IMR-90 (cell line): ENCODE data around the gene SLIT1. TPM values are rescaled to one million over a fixed set of nuclear protein-coding genes. Genes with fewer than 3 reads are reported as not detected.

ENCODE experiments used
- ATAC-seq: fragments of 200-7000 bp; cut with Tn5 transposase; 2 replicates; pipeline ENCODE4 v1.9.1; 2020; ENCODE audit warnings: low read depth, mild to moderate bottlenecking, moderate library complexity
- BruUV-seq: library from RNA; stranded (reverse); fragments of 400-500 nt; replicated peaks from 2 replicates; lab custom pipeline; 2021; lab: Mats Ljungman, UMichigan
- CTCF ChIA-PET: fragments of 300-600 bp; formaldehyde crosslinking; extraction: SDS; loops from one replicate; lab custom pipeline; 2021; ENCODE audit warnings: antibody characterized with exemption; lab: Yijun Ruan, JAX
- POLR2A ChIA-PET: fragments of 300-600 bp; sonication (Branson Sonifier 250); formaldehyde crosslinking; loops from one replicate; lab custom pipeline; 2022; ENCODE audit warnings: antibody characterized with exemption; ENCODE audit not compliant: unreplicated experiment; lab: Charles Lee
- DNase-seq: peaks from one replicate; pipeline ENCODE4 v3.0.0; 2013
- H2AFZ ChIP-seq: replicated peaks from 2 replicates; pipeline ENCODE3; 2013; ENCODE audit warnings: low read length, mild to moderate bottlenecking; ENCODE audit not compliant: poor library complexity
- H2AK5ac ChIP-seq: 2 replicates; pipeline ENCODE4 v1.6.1; 2013; ENCODE audit warnings: low read depth, low read length, inconsistent platforms
- H2AK9ac ChIP-seq: replicated peaks from 2 replicates; pipeline ENCODE3; 2013; ENCODE audit warnings: mild to moderate bottlenecking, low read depth, low read length, moderate library complexity; ENCODE audit not compliant: poor library complexity
- H2BK120ac ChIP-seq: 2 replicates; pipeline ENCODE4 v1.6.1; 2013; ENCODE audit warnings: low read depth, low read length, inconsistent platforms
- H2BK15ac ChIP-seq: 3 replicates; pipeline ENCODE4 v1.6.1; 2013; ENCODE audit warnings: low read depth, low read length, inconsistent platforms
- H2BK20ac ChIP-seq: 2 replicates; pipeline ENCODE4 v1.6.1; 2013; ENCODE audit warnings: low read depth, mild to moderate bottlenecking, inconsistent platforms, low read length, moderate library complexity
- H2BK5ac ChIP-seq: 2 replicates; pipeline ENCODE4 v1.6.1; 2013; ENCODE audit warnings: mild to moderate bottlenecking, low read depth, low read length, inconsistent platforms; ENCODE audit not compliant: poor library complexity, severe bottlenecking
- H3K14ac ChIP-seq: replicated peaks from 2 replicates; pipeline ENCODE4 v1.6.1; 2013; ENCODE audit warnings: low read depth, low read length, inconsistent platforms
- H3K18ac ChIP-seq: 2 replicates; pipeline ENCODE4 v1.6.1; 2013; ENCODE audit warnings: low read depth, low read length, control low read depth
- H3K23ac ChIP-seq: 2 replicates; pipeline ENCODE4 v1.6.1; 2013; ENCODE audit warnings: low read depth, low read length, inconsistent platforms
- H3K27ac ChIP-seq: 2 replicates; pipeline ENCODE4 v1.5.1; 2013; ENCODE audit warnings: mild to moderate bottlenecking, control low read depth, low read length; ENCODE audit not compliant: insufficient read depth
- H3K27me3 ChIP-seq: 2 replicates; pipeline ENCODE4 v1.6.1; 2013; ENCODE audit warnings: low read length; ENCODE audit not compliant: control insufficient read depth, insufficient read depth
- H3K36me3 ChIP-seq: 2 replicates; pipeline ENCODE4 v1.6.1; 2013; ENCODE audit warnings: low read length, mixed read lengths; ENCODE audit not compliant: control insufficient read depth, insufficient read depth
- H3K4ac ChIP-seq: 2 replicates; pipeline ENCODE4 v1.6.1; 2013; ENCODE audit warnings: low read depth, low read length, inconsistent platforms
- H3K4me1 ChIP-seq: 2 replicates; pipeline ENCODE4 v1.6.1; 2013; ENCODE audit warnings: low read length, mixed read lengths; ENCODE audit not compliant: control insufficient read depth, insufficient read depth
- H3K4me2 ChIP-seq: 2 replicates; pipeline ENCODE4 v1.6.1; 2013; ENCODE audit warnings: low read depth, mild to moderate bottlenecking, control low read depth, low read length, moderate library complexity
- H3K4me3 ChIP-seq: 2 replicates; pipeline ENCODE4 v1.5.1; 2013; ENCODE audit warnings: low read depth, mild to moderate bottlenecking, control low read depth, low read length, moderate library complexity; ENCODE audit not compliant: insufficient read depth
- H3K56ac ChIP-seq: 2 replicates; pipeline ENCODE4 v1.6.1; 2013; ENCODE audit warnings: low read length, inconsistent platforms; ENCODE audit not compliant: insufficient read depth; ENCODE audit errors: extremely low read depth
- H3K79me1 ChIP-seq, 2 experiments: 2 replicates each; pipeline ENCODE4 v1.6.1; 2013; ENCODE audit warnings: low read length in 2 of 2, inconsistent platforms in 1 of 2, low read depth in 1 of 2
- H3K9ac ChIP-seq: 2 replicates; pipeline ENCODE4 v1.6.1; 2013; ENCODE audit warnings: low read depth, low read length, control low read depth
- H3K9me1 ChIP-seq: 2 replicates; pipeline ENCODE4 v1.6.1; 2013; ENCODE audit warnings: low read length, inconsistent platforms; ENCODE audit not compliant: insufficient read depth
- H3K9me3 ChIP-seq: 2 replicates; pipeline ENCODE4 v1.6.1; 2013; ENCODE audit warnings: low read length; ENCODE audit not compliant: control insufficient read depth, insufficient read depth
- H4K20me1 ChIP-seq: 2 replicates; pipeline ENCODE4 v1.6.1; 2013; ENCODE audit warnings: low read length, inconsistent platforms; ENCODE audit not compliant: insufficient read depth
- H4K5ac ChIP-seq: 2 replicates; pipeline ENCODE4 v1.6.1; 2013; ENCODE audit warnings: mild to moderate bottlenecking, low read depth, low read length, control low read depth
- H4K8ac ChIP-seq, 2 experiments: 2 replicates each; pipeline ENCODE4 v1.6.1; 2013; ENCODE audit warnings: low read depth in 2 of 2, low read length in 2 of 2, control low read depth in 1 of 2, inconsistent platforms in 1 of 2
- H4K91ac ChIP-seq: 2 replicates; pipeline ENCODE4 v1.6.1; 2013; ENCODE audit warnings: low read depth, low read length, inconsistent platforms; ENCODE audit not compliant: insufficient read depth
- BHLHE40 ChIP-seq: fragments of 150-350 bp; IDR thresholded peaks from 2 replicates; pipeline ENCODE4 v1.6.1; 2016; ENCODE audit warnings: mild to moderate bottlenecking, low read depth, low read length
- NFE2L2 ChIP-seq: fragments of 150-350 bp; IDR thresholded peaks from 2 replicates; pipeline ENCODE4 v1.6.1; 2016; ENCODE audit warnings: low read depth, mild to moderate bottlenecking, low read length
- POLR2A ChIP-seq: IDR thresholded peaks from 2 replicates; pipeline ENCODE4 v1.6.1; 2012; ENCODE audit warnings: mild to moderate bottlenecking, low read depth, low read length
- RAD21 ChIP-seq: IDR thresholded peaks from 2 replicates; pipeline ENCODE4 v1.6.1; 2012; ENCODE audit warnings: low read length, improper control_type of control experiment
- SMC3 ChIP-seq: fragments of 150-350 bp; IDR thresholded peaks from 2 replicates; pipeline ENCODE4 v1.6.1; 2016; ENCODE audit warnings: low read depth, mild to moderate bottlenecking, antibody characterized with exemption, low read length, moderate library complexity
- WGBS, 2 experiments: methylation state at CpG; one replicate each; pipeline versions ENCODE4 v1.1.5 to v1.1.7; 2013; ENCODE audit warnings: missing lambda C conversion rate in 2 of 2; ENCODE audit not compliant: insufficient read length in 1 of 2; ENCODE audit errors: extremely low coverage in 2 of 2; 5-methylcytosine and 5-hydroxymethylcytosine counted together
- dilution Hi-C: fragments of 300-500 bp; cut with HindIII; formaldehyde crosslinking; loops from one replicate; pipeline ENCODE4 v1.14.3; 2018; ENCODE audit warnings: low sequenced_read_pairs; ENCODE audit not compliant: unreplicated experiment
- in situ Hi-C: fragments of 300-500 bp; cut with MboI; formaldehyde crosslinking; loops from 3 replicates; pipeline ENCODE4 v1.14.3; 2019; ENCODE audit warnings: low sequenced_read_pairs, inconsistent platforms, mixed read lengths
- intact Hi-C: fragments of 100-400 bp; cut with micrococcal nuclease; formaldehyde crosslinking; loops from 2 replicates; pipeline ENCODE4 v1.10.0; 2022
- polyA plus RNA-seq, 3 experiments: library from polyadenylated mRNA; depleted of rRNA; stranded (reverse); fragments of >200 nt; gene quantifications; 2 replicates each; pipeline ENCODE4 v1.2.3, GENCODE V29; 2012; ENCODE audit warnings: low replicate concordance in 1 of 3
- total RNA-seq: library from RNA; depleted of rRNA; stranded (reverse); fragments of >200 nt; gene quantifications from 2 replicates; pipeline ENCODE4 v1.2.3, GENCODE V29; 2012

Gene SLIT1
- total and polyA plus RNA-seq, 2 of the 4 experiments (the other 2 are of a cell fraction) = under 0.01 TPM

- Histone ChIP-seq H3K36me3 (no peaks in the 10 kb centered on the region), H3K4me1 (no peaks in the 10 kb centered on the region), H2BK5ac (no peak overlapping the region), H3K27ac (no peak overlapping the region), H3K23ac (no peak overlapping the region), H4K91ac (no peak overlapping the region), H3K4me3 (no peak overlapping the region), H4K8ac (no peak overlapping the region), H3K9me3 (no peaks in the 10 kb centered on the region), H2BK15ac (no peak overlapping the region), H3K56ac (no peak overlapping the region), H4K5ac (no peak overlapping the region), H3K79me1 (no peaks in the 10 kb centered on the region), H3K18ac (no peak overlapping the region), H2AK9ac (no peak overlapping the region), H3K9ac (no peak overlapping the region), H2BK120ac (no peak overlapping the region), H3K27me3 (peaks cover 53% of the 10 kb centered on the region), H3K9me1 (no peaks in the 10 kb centered on the region), H2AFZ (no peak overlapping the region), H3K14ac (no peak overlapping the region), H3K4me2 (no peak overlapping the region), H2BK20ac (no peak overlapping the region), H3K4ac (no peak overlapping the region), H2AK5ac (no peak overlapping the region), H4K20me1 (no peaks in the 10 kb centered on the region)
- ChIA-PET POLR2A (no interaction called here), CTCF (interaction anchor here (0.6 to 0.7 kb wide), 3 partner anchors 16 to 1113 kb away, joined by 3 to 6 read pairs (median 6); no protein-coding TSS in a partner anchor)
- intact Hi-C loops (no loop called here), in situ Hi-C loops (no loop called here), dilution Hi-C loops (no loop called here)
- no TSS peak for BruUV-seq
- ATAC-seq (no peak), DNase-seq (no peak)
- no CpG with 5 or more reads among the region's 6 CpGs for WGBS, 2 experiments
- no peak for TF ChIP-seq SMC3
- TF ChIP-seq RAD21 = no peak
- no peak for TF ChIP-seq BHLHE40
- no peak for TF ChIP-seq NFE2L2
- no peak for TF ChIP-seq POLR2A
Measured at GRCh38 chr10:97109547-97109946, 76.2 kb downstream of the SLIT1 start.
